Measurements from ENCODE around the gene ZNF45. TPM values are rescaled to one million over a fixed set of nuclear protein-coding genes. Genes with fewer than 3 reads are reported as not detected.

The ZNF45 gene
- 8.4 TPM for polyA plus RNA-seq (2012; ENCODE audit: low read depth, missing spikeins)

DNA sequence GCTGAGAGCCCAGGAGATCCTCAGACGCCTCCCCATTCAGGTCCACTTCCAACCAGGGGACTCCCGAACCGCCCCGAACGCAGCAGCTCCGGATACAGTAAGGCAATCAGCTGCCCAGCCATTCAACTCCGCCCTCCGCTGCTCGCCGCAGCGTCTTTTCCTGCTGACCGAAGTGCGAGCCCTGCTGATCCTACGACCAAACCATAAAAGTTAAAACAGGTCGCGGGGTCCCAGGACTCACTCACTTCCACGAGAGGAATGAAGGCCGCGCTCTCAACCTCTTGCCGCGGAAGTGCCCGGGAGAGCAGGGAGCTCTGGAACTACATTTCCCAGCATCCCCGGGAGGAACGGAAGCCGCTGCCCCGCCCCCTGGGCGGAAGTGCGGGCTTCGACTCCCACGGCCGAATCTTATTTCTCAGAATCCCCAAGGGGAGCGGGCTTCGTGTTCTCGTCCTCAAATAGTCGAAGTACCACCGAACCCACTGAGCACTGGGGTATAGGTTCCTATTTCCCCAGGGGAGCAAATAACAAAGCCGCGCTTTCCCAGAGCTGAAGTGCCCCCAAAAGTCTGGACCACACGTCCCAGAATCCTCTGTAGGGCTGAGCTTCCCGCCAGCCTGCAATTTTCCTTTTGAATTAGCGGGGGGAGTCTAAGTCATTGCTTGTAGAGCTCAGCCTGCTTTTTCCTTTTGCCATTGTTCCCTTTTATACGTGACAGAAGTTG is at the start of gene ZNF45:
Gene ZNF45 (minus strand): TSS at position 298 of the 724 bp plus-strand sequence. CDS start 13,097 bp downstream, outside the sequence.
- TF ChIP-seq POLR2A (IDR thresholded peaks at IDR 0.05; ENCODE audit: low read depth, low read length) (peak; percentile 63; the same call in 1 of the 2 replicates), TAF1 (IDR thresholded peaks at IDR 0.05; ENCODE audit: low read depth, low read length) (peak; percentile 47; the same call in 1 of the 2 replicates), POLR2AphosphoS5 (IDR thresholded peaks at IDR 0.05; ENCODE audit: low read depth, low read length) (peak; percentile 51), SPI1 (IDR thresholded peaks at IDR 0.05; ENCODE audit: low read depth, low read length) (peak; percentile 83), POU2F2 (IDR thresholded peaks at IDR 0.05; ENCODE audit: low read depth, low read length) (no peak), PAX5 (IDR thresholded peaks at IDR 0.05; ENCODE audit: insufficient read depth, low read length, severe bottlenecking) (no peak)

DNA sequence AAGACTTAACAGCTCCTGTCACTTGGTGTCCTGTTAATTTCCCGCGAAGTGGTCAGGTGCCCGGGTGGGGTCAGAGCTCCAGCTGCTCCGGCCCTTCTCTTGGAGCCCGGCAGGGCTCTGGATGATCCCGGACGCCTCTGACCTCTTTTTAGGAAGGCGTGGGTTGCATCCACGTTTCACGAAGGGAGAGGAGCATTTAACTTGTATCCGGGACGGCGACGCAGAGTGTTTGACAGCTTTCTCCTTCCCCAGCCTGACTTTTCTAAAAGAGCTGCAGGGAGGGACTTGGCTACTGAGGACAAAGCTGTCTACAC is 49.6 kb upstream of the ZNF45 start:
- DNase-seq (ENCODE audit: insufficient read length, low spot score) (no peak), FAIRE-seq (no peak)
- TF ChIP-seq SPI1 (IDR thresholded peaks at IDR 0.05; ENCODE audit: low read depth, low read length) (no peak), POLR2AphosphoS5 (IDR thresholded peaks at IDR 0.05; ENCODE audit: low read depth, low read length) (no peak), TAF1 (IDR thresholded peaks at IDR 0.05; ENCODE audit: low read depth, low read length) (no peak), POLR2A (IDR thresholded peaks at IDR 0.05; ENCODE audit: low read depth, low read length) (no peak)

More for the DNA sequence above, at the start of gene ZNF45:
- FAIRE-seq (peak; percentile 96), DNase-seq (ENCODE audit: insufficient read length, low spot score) (peak; percentile 74)

DNA sequence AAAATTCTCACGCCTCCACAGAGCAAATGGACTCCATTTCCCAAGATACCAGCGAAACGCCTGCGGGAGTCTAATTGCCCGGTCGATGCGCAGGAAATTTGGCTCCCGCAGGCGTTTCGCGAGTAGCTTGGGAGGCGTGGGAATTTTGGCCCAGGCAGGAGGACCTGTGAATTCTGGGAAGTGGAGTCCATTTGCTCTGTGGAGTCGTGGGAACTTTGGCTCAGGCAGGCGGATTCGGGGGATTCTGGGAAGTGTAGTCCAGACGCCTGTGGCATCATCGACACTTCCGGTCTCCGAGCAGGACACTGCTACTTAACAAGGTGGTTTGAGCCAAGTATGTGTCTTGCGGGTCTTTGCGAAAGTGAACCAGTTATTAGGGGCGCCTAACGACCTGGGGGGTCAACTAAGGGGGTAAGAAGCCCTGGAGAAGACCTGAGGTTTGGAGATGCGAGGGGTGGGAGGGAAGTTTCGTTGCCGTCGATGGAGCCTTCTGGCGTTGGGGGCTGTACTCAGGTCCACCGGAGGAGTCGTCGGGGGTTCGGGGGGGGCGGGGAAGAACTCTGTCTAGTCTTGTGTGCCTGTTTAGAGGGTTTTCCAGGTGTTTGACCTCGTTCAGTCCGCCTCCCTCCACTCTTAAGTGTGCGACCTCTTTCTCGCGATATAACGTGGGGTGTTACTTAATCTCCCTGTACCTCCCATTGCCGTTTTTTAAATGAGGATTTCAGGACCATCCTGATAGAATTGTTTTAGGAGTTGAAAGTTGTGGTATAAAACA is 49.0 kb upstream of the ZNF45 start, which contains the start of gene ZNF155:
Gene ZNF155 (plus strand): TSS at position 277 of the 775 bp plus-strand sequence. CDS start 4,356 bp downstream, outside the sequence.
- TF ChIP-seq TAF1 (IDR thresholded peaks at IDR 0.05; ENCODE audit: low read depth, low read length): peak; percentile 84
- no peak for TF ChIP-seq POLR2AphosphoS5 (IDR thresholded peaks at IDR 0.05; ENCODE audit: low read depth, low read length)
- 0 out of 2 replicates have a peak, but pooled peaks have one; percentile 46 for TF ChIP-seq POLR2A (IDR thresholded peaks at IDR 0.05; ENCODE audit: low read depth, low read length)
- TF ChIP-seq SPI1 (IDR thresholded peaks at IDR 0.05; ENCODE audit: low read depth, low read length): peak; percentile 52
- peak; percentile 19; the same call in 1 of the 2 replicates for TF ChIP-seq POU2F2 (IDR thresholded peaks at IDR 0.05; ENCODE audit: low read depth, low read length)
- DNase-seq (ENCODE audit: insufficient read length, low spot score) (no peak), FAIRE-seq (peak; percentile 96)

DNA sequence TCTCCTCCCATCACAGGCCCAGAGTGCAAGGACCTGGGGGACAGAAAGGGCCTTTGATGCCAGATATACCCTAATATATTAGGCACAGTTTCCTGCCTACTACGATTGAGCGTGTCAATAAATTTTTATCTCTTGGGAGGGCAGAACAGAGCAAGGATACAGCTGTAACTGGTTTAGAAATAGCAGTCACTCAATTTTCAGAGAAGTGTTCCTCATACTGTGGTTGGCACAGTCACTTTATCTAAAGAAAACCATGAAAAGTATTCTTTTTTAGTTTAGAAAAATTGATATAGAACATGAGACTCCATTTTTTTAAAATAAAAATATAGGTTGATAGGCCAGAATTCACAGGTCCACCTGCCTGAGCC is 48.4 kb upstream of the ZNF45 start:
- DNase-seq (ENCODE audit: insufficient read length, low spot score) (no peak), FAIRE-seq (no peak)
- no peak for TF ChIP-seq PAX5 (IDR thresholded peaks at IDR 0.05; ENCODE audit: insufficient read depth, low read length, severe bottlenecking)
- TF ChIP-seq SPI1 (IDR thresholded peaks at IDR 0.05; ENCODE audit: low read depth, low read length): no peak
- no peak for TF ChIP-seq TAF1 (IDR thresholded peaks at IDR 0.05; ENCODE audit: low read depth, low read length)
- no peak for TF ChIP-seq POU2F2 (IDR thresholded peaks at IDR 0.05; ENCODE audit: low read depth, low read length)
- TF ChIP-seq POLR2A (IDR thresholded peaks at IDR 0.05; ENCODE audit: low read depth, low read length): no peak
- TF ChIP-seq POLR2AphosphoS5 (IDR thresholded peaks at IDR 0.05; ENCODE audit: low read depth, low read length): no peak

DNA sequence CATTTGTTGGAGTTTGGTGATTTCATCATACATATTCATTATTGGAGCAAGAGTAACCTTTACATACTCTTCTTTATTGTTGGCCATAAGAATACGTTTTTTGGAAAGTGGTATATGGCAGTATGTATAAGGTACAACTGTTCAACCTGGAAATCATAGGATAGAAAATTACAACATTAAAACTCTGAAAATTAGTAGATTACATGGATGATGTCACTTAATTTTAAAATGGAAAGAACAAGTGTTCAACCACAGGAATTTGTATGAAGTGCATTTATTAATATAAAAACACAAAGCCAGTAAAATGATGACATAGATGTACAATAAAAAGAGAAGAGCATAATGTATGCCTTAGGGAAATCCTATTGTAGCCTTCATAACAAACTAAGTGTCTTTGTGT is 41.6 kb upstream of the ZNF45 start:
- FAIRE-seq (no peak), DNase-seq (ENCODE audit: insufficient read length, low spot score) (no peak)
- TF ChIP-seq SPI1 (IDR thresholded peaks at IDR 0.05; ENCODE audit: low read depth, low read length) (no peak), POU2F2 (IDR thresholded peaks at IDR 0.05; ENCODE audit: low read depth, low read length) (no peak), PAX5 (IDR thresholded peaks at IDR 0.05; ENCODE audit: insufficient read depth, low read length, severe bottlenecking) (no peak), POLR2AphosphoS5 (IDR thresholded peaks at IDR 0.05; ENCODE audit: low read depth, low read length) (no peak), TAF1 (IDR thresholded peaks at IDR 0.05; ENCODE audit: low read depth, low read length) (no peak), POLR2A (IDR thresholded peaks at IDR 0.05; ENCODE audit: low read depth, low read length) (no peak)

DNA sequence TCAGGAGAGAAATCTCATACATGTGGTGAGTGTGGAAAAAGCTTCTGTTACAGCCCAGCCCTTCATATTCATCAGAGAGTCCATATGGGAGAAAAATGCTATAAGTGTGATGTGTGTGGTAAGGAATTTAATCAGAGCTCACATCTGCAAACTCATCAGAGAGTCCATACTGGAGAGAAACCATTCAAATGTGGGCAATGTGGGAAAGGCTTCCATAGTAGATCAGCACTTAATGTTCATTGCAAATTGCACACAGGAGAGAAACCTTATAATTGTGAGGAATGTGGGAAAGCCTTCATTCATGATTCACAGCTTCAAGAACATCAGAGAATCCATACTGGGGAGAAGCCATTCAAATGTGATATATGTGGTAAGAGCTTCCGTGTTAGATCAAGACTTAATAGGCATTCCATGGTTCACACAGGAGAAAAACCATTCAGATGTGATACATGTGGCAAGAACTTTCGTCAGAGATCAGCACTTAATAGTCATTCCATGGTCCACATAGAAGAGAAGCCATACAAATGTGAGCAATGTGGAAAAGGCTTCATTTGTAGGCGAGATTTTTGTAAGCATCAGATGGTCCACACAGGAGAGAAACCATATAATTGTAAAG is 31.1 kb upstream of the ZNF45 start:
- no peak for FAIRE-seq
- no peak for DNase-seq (ENCODE audit: insufficient read length, low spot score)
- TF ChIP-seq PAX5 (IDR thresholded peaks at IDR 0.05; ENCODE audit: insufficient read depth, low read length, severe bottlenecking) (no peak), POLR2AphosphoS5 (IDR thresholded peaks at IDR 0.05; ENCODE audit: low read depth, low read length) (no peak), POLR2A (IDR thresholded peaks at IDR 0.05; ENCODE audit: low read depth, low read length) (no peak), SPI1 (IDR thresholded peaks at IDR 0.05; ENCODE audit: low read depth, low read length) (no peak), TAF1 (IDR thresholded peaks at IDR 0.05; ENCODE audit: low read depth, low read length) (no peak), POU2F2 (IDR thresholded peaks at IDR 0.05; ENCODE audit: low read depth, low read length) (no peak)

DNA sequence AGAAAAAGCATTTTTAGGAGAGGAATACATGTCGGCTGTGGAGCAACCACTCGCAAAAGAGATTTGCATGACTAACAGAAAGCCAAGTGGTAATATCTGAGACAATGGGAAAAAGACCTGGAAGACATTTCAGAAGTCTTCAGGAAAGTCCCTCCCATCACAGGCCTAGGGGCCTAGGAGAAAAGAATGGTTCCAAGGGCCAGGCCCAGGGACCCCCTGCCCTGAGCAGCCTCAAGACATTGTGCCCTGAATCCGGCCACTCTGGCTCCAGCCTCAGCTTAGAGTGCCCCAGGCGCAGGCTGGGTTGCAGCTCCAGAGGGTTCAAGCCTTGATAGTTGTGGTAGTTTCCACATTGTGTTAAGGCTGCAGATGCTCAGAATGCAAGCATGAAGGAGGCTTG is 25.3 kb upstream of the ZNF45 start:
- FAIRE-seq (no peak), DNase-seq (ENCODE audit: insufficient read length, low spot score) (no peak)
- TF ChIP-seq PAX5 (IDR thresholded peaks at IDR 0.05; ENCODE audit: insufficient read depth, low read length, severe bottlenecking) (no peak), POLR2AphosphoS5 (IDR thresholded peaks at IDR 0.05; ENCODE audit: low read depth, low read length) (no peak), POU2F2 (IDR thresholded peaks at IDR 0.05; ENCODE audit: low read depth, low read length) (no peak), TAF1 (IDR thresholded peaks at IDR 0.05; ENCODE audit: low read depth, low read length) (no peak), SPI1 (IDR thresholded peaks at IDR 0.05; ENCODE audit: low read depth, low read length) (no peak), POLR2A (IDR thresholded peaks at IDR 0.05; ENCODE audit: low read depth, low read length) (no peak)

DNA sequence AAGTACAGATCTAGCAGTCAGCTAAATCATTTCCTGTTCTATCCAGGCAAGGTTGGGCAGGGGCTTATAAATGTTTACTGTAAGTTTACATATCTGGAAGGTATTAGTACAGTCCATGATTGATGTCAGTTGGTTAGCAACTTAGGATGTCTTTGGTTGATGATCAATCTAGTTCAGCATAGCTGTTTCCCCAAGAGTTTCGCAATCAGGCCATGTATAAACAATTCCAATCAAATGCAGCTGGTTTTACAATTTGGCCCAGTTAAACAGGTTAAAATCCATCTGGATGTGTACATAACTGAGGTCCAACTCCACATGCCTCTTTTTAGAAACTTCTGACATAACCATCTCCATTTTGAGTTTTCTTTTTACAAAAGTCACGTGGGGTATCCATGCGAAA is 22.8 kb upstream of the ZNF45 start:
- FAIRE-seq (no peak), DNase-seq (ENCODE audit: insufficient read length, low spot score) (no peak)
- TF ChIP-seq PAX5 (IDR thresholded peaks at IDR 0.05; ENCODE audit: insufficient read depth, low read length, severe bottlenecking): no peak
- TF ChIP-seq POLR2AphosphoS5 (IDR thresholded peaks at IDR 0.05; ENCODE audit: low read depth, low read length): no peak
- TF ChIP-seq SPI1 (IDR thresholded peaks at IDR 0.05; ENCODE audit: low read depth, low read length): no peak

DNA sequence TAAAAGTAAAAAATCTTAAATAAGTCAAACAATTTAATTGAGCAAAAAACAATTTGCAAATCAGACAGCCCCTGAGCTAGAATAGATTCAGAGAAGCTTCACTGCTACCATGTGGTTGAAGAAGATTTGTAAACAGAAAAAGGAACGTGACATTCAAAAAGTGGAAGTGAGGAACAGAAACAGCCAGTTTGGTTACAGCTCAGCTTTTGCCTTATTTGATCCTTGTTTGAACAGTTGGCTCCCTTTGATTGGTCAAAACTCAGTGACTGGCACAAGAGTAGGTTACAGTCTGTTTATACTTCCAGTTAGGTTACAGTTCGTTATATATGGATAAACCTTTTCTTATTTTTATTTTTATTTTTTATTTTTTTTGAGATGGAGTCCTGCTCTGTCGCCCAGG is 21.7 kb upstream of the ZNF45 start:
- FAIRE-seq: no peak
- TF ChIP-seq POLR2AphosphoS5 (IDR thresholded peaks at IDR 0.05; ENCODE audit: low read depth, low read length): no peak
- no peak for TF ChIP-seq POLR2A (IDR thresholded peaks at IDR 0.05; ENCODE audit: low read depth, low read length)
- no peak for TF ChIP-seq POU2F2 (IDR thresholded peaks at IDR 0.05; ENCODE audit: low read depth, low read length)
- no peak for TF ChIP-seq TAF1 (IDR thresholded peaks at IDR 0.05; ENCODE audit: low read depth, low read length)
- peak; percentile 84 for TF ChIP-seq SPI1 (IDR thresholded peaks at IDR 0.05; ENCODE audit: low read depth, low read length)
- no peak for TF ChIP-seq PAX5 (IDR thresholded peaks at IDR 0.05; ENCODE audit: insufficient read depth, low read length, severe bottlenecking)
- no peak for DNase-seq (ENCODE audit: insufficient read length, low spot score)
